Caco-2 (cell line): ENCODE results near the gene BIN2. TPM values are rescaled to one million over a fixed set of nuclear protein-coding genes. Genes with fewer than 3 reads are reported as not detected.
"Not testable (repeated sequence)": the region's sequence is repeated elsewhere in the genome, so short reads cannot be mapped to it uniquely, and the experiment has no call there.

ENCODE experiments used
- BruUV-seq: library from RNA; stranded (reverse); fragments of 400-500 nt; replicated peaks from 2 replicates; lab custom pipeline; 2021; lab: Mats Ljungman, UMichigan
- CTCF ChIA-PET: fragments of 300-600 bp; sonication (Branson Sonifier 250); formaldehyde crosslinking; loops from one replicate; lab custom pipeline; 2022; ENCODE audit warnings: antibody characterized with exemption; lab: Charles Lee
- POLR2A ChIA-PET: fragments of 300-600 bp; sonication (Branson Sonifier 250); formaldehyde crosslinking; loops from one replicate; lab custom pipeline; 2022; ENCODE audit warnings: antibody characterized with exemption; lab: Charles Lee
- DNase-seq, 2 experiments: peaks; one replicate each; pipeline versions ENCODE4 v3.0.0 to v3.0.0-alpha.2; 2020 to 2022
- H3K27me3 ChIP-seq: replicated peaks from 2 replicates; pipeline ENCODE4 v1.6.0; 2011; ENCODE audit warnings: low read length; ENCODE audit not compliant: control insufficient read depth, insufficient read depth
- H3K36me3 ChIP-seq: 2 replicates; pipeline ENCODE4 v1.5.1; 2011; ENCODE audit warnings: low read length; ENCODE audit not compliant: control insufficient read depth, insufficient read depth
- H3K4me1 ChIP-seq: fragments of 250-450 bp; sonication (Bioruptor Pico); 2 replicates; pipeline ENCODE4 v1.5.1; 2020; ENCODE audit warnings: mild to moderate bottlenecking
- H3K4me3 ChIP-seq: 2 replicates; pipeline ENCODE4 v1.5.1; 2011; ENCODE audit warnings: low read depth, mild to moderate bottlenecking, control low read depth, low read length
- H3K9me3 ChIP-seq: fragments of 250-450 bp; sonication (Bioruptor Pico); 2 replicates; pipeline ENCODE4 v1.5.1; 2020; ENCODE audit warnings: mild to moderate bottlenecking, moderate library complexity
- H3K27ac Mint-ChIP-seq: one replicate; pipeline ENCODE4 v1.8.0; 2022; ENCODE audit warnings: mixed read lengths; ENCODE audit not compliant: unreplicated experiment
- H3K27me3 Mint-ChIP-seq: one replicate; pipeline ENCODE4 v1.8.0; 2022; ENCODE audit warnings: mixed read lengths; ENCODE audit not compliant: insufficient read depth, unreplicated experiment
- H3K36me3 Mint-ChIP-seq: one replicate; pipeline ENCODE4 v1.8.0; 2022; ENCODE audit warnings: mild to moderate bottlenecking, mixed read lengths; ENCODE audit not compliant: insufficient read depth, unreplicated experiment
- H3K4me1 Mint-ChIP-seq: one replicate; pipeline ENCODE4 v1.8.0; 2022; ENCODE audit warnings: low read depth, mixed read lengths; ENCODE audit not compliant: unreplicated experiment
- H3K4me3 Mint-ChIP-seq: one replicate; pipeline ENCODE4 v1.8.0; 2022; ENCODE audit warnings: mild to moderate bottlenecking, moderate library complexity, mixed read lengths; ENCODE audit not compliant: unreplicated experiment
- H3K9me3 Mint-ChIP-seq: one replicate; pipeline ENCODE4 v1.8.0; 2022; ENCODE audit warnings: mixed read lengths; ENCODE audit not compliant: unreplicated experiment
- CTCF ChIP-seq, 2 experiments: fragments of 200-600 bp in 1 of 2; IDR thresholded peaks; 1 replicate in 1 of 2; 2 replicates in 1 of 2; pipeline versions ENCODE4 v1.5.1 to v1.8.0; 2011 to 2022; ENCODE audit warnings: antibody characterized with exemption in 1 of 2, control low read depth in 1 of 2, inconsistent platforms in 1 of 2, low read depth in 1 of 2, low read length in 1 of 2, mild to moderate bottlenecking in 1 of 2, moderate library complexity in 1 of 2; ENCODE audit not compliant: insufficient read depth in 1 of 2, severe bottlenecking in 1 of 2, unreplicated experiment in 1 of 2
- intact Hi-C: fragments of 100-400 bp; cut with micrococcal nuclease; formaldehyde crosslinking; loops from one replicate; pipeline ENCODE4 v1.10.0; 2022; ENCODE audit not compliant: unreplicated experiment
- total RNA-seq: library from RNA; stranded (reverse); gene quantifications from 2 replicates; pipeline ENCODE4 v1.2.3, GENCODE V29; 2022

Gene BIN2
- total RNA-seq, 1 experiment from 2014 or later = 0.18 TPM

GRCh38 chr12:51311389-51311788 is 12.6 kb downstream of the BIN2 start:
- Histone ChIP-seq H3K4me3 (no peak overlapping the region), H3K36me3 (no peaks in the 10 kb centered on the region), H3K9me3 (no peaks in the 10 kb centered on the region), H3K4me1 (peaks cover 17% of the 10 kb centered on the region), H3K27me3 (no peaks in the 10 kb centered on the region)
- H3K9me3 Mint-ChIP-seq = no peaks in the 10 kb centered on the region
- intact Hi-C loops = no loop called here
- H3K27ac Mint-ChIP-seq = no peak overlapping the region
- no TSS peak for BruUV-seq
- CTCF ChIA-PET = no interaction called here
- H3K27me3 Mint-ChIP-seq = no peaks in the 10 kb centered on the region
- H3K36me3 Mint-ChIP-seq = no peaks in the 10 kb centered on the region
- H3K4me1 Mint-ChIP-seq = peaks cover 25% of the 10 kb centered on the region
- H3K4me3 Mint-ChIP-seq = no peak overlapping the region
- DNase-seq = no peak
- TF ChIP-seq CTCF (IDR thresholded peaks at IDR 0.05; ENCODE audit: insufficient read depth in 1 of 2, low read depth in 1 of 2, low read length in 1 of 2, severe bottlenecking in 1 of 2, unreplicated experiment in 1 of 2) = no peak
- POLR2A ChIA-PET = no interaction called here

- DNase-seq = peak; percentile 54 to 64
- Histone ChIP-seq H3K9me3 (no peaks in the 10 kb centered on the region), H3K27me3 (no peaks in the 10 kb centered on the region), H3K4me1 (peaks cover 20% of the 10 kb centered on the region), H3K4me3 (no peak overlapping the region), H3K36me3 (no peaks in the 10 kb centered on the region)
- H3K27ac Mint-ChIP-seq = peak overlapping the region; percentile 86
- no peaks in the 10 kb centered on the region for H3K36me3 Mint-ChIP-seq
- no TSS peak for BruUV-seq
- TF ChIP-seq CTCF (IDR thresholded peaks at IDR 0.05; ENCODE audit: insufficient read depth in 1 of 2, low read depth in 1 of 2, low read length in 1 of 2, severe bottlenecking in 1 of 2, unreplicated experiment in 1 of 2) = no peak
- peaks cover 30% of the 10 kb centered on the region for H3K4me1 Mint-ChIP-seq
- ChIA-PET CTCF (interaction anchor here (0.5 to 1.8 kb wide), 6 partner anchors 11 to 1567 kb away, joined by 3 to 13 read pairs (median 4); partner anchors contain the start of gene TMBIM6), POLR2A (interaction anchor here (0.6 to 1.4 kb wide), 5 partner anchors 10 to 516 kb away, joined by 3 to 10 read pairs (median 4); partner anchors contain the start of gene DAZAP2)
- peak overlapping the region; percentile 52 for H3K4me3 Mint-ChIP-seq
- intact Hi-C loops = no loop called here
- H3K27me3 Mint-ChIP-seq = no peaks in the 10 kb centered on the region
- H3K9me3 Mint-ChIP-seq = no peaks in the 10 kb centered on the region
These were observed 16.1 kb downstream of the BIN2 start for GRCh38 chr12:51307655-51308593.

- no TSS peak for BruUV-seq
- POLR2A ChIA-PET = no interaction called here
- intact Hi-C loops = no loop called here
These were observed 17.5 kb downstream of the BIN2 start for GRCh38 chr12:51306507-51306906.

GRCh38 chr12:51300768-51301167 is 23.2 kb downstream of the BIN2 start:
- H3K27me3 Mint-ChIP-seq, BruUV-seq, POLR2A ChIA-PET, H3K36me3 ChIP-seq, H3K4me1 ChIP-seq, H3K36me3 Mint-ChIP-seq, DNase-seq, H3K27me3 ChIP-seq, intact Hi-C loops, H3K9me3 Mint-ChIP-seq, H3K9me3 ChIP-seq, CTCF ChIA-PET, H3K27ac Mint-ChIP-seq, H3K4me3 Mint-ChIP-seq, H3K4me3 ChIP-seq: not testable (repeated sequence)
- peaks cover 18% of the 10 kb centered on the region for H3K4me1 Mint-ChIP-seq

More at GRCh38 chr12:51306507-51306906, 17.5 kb downstream of the BIN2 start:
- no peaks in the 10 kb centered on the region for H3K9me3 Mint-ChIP-seq
- Histone ChIP-seq H3K36me3 (no peaks in the 10 kb centered on the region), H3K4me1 (peaks cover 21% of the 10 kb centered on the region), H3K9me3 (no peaks in the 10 kb centered on the region), H3K27me3 (no peaks in the 10 kb centered on the region), H3K4me3 (no peak overlapping the region)
- DNase-seq = no peak
- H3K4me1 Mint-ChIP-seq = peaks cover 37% of the 10 kb centered on the region
- no peaks in the 10 kb centered on the region for H3K36me3 Mint-ChIP-seq
- no peak overlapping the region for H3K27ac Mint-ChIP-seq
- no peak overlapping the region for H3K4me3 Mint-ChIP-seq
- CTCF ChIA-PET = interaction anchor here (0.5 kb wide), 1 partner anchor 62 kb away, joined by 4 read pairs; no protein-coding TSS in a partner anchor
- no peak for TF ChIP-seq CTCF (IDR thresholded peaks at IDR 0.05; ENCODE audit: insufficient read depth in 1 of 2, low read depth in 1 of 2, low read length in 1 of 2, severe bottlenecking in 1 of 2, unreplicated experiment in 1 of 2)
- H3K27me3 Mint-ChIP-seq = no peaks in the 10 kb centered on the region
